ENCODE data around the gene TICAM1.
A peak's percentile ranks its signal among the peaks of the same experiment; 100 is the strongest.
"Not testable (repeated sequence)": the region's sequence is repeated elsewhere in the genome, so short reads cannot be mapped to it uniquely, and the experiment has no call there.

Gene TICAM1

DNA sequence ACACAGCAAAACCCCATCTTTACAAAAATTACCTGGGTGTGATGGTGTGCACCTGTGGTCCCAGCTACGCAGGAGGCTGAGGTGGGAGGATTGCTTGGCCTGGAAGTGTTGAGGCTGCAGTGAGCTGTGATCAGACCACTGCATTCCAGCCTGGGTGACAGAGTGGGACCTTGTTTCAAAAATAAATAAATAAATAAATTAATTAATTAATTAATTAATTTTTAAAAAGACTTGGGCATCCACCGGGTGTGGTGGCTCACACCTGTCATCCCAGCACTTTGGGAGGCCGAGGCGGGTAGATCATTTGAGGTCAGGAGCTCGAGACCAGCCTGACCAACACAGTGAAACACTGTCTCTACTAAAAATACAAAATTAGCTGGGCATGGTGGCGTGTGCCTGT lies 26.4 kb downstream of the TICAM1 start:
- not testable (repeated sequence) for DNase-seq (ENCODE audit: low spot score)

GRCh38 chr19:4803736-4804695 lies 27.5 kb downstream of the TICAM1 start:
- peak; percentile 74 for DNase-seq (ENCODE audit: low spot score)

DNA sequence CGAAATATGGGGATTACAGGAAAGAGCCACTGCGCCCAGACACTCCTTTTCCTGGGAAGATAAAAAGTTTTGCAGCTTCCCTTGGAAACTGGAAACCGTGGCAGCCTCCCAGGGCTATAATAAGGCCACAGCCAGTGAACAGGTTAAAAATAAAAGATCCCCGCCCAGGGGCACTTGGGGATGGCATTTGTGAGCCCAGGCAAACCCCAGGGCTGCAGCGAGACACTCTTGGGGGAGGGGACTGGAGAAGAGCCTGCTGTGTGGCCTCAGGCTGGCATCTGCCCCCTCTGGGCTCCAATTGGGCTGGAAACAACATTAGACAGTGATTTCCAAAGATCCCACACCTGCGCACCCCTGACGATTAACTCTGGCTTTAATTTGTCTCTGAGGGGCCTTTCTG lies 28.8 kb downstream of the TICAM1 start:
- DNase-seq (ENCODE audit: low spot score) = no peak

DNA sequence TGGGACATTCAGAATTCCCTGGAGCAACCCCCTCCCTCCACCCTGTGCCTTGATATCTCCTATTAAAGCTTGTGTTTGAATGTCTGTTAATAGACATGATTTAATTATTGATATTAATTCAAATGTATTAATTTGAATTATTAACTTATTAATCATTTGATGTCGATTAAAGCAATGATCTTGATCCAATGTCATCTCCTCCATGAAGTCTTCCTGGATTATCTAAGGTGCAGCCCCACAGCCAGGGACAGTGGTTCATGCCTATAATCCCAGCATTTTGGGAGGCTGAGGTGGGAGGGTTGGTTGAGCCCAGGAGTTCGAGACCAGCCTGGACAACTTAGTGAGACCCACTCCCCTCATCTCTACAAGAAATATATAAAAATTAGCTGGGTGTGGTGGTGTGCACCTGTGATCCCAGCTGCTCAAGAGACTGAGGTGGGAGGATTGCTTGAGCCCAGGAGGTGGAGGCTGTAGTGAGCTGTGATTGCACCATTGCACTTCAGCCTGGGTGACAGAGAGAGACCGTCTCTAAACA lies 30.4 kb downstream of the TICAM1 start:
- no peak for DNase-seq (ENCODE audit: low spot score)

DNA sequence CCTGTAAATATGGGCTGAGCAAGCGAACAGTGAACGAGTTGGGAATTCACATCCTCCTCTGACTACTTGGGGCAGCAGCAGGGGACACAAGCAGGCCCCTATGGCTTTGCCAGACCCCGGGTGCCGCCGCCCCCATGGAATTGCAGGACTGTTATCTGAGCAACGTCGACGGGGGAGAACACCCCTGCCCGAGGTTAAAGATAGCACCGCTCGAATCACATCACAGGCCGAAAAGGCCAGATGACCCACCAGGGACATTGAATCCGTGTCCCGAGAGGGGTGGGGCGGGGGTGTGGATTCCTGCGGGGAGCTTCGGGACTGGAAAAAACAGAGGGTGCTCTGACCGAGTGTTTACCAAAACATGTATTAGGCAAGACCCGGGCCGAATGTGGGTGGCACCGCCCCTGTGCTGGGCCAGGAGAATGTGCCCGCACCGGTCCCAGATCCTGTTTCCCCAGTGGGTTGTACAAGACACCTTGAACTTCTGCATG lies 30.9 kb downstream of the TICAM1 start:
- no peak for DNase-seq (ENCODE audit: low spot score)

- DNase-seq (ENCODE audit: low spot score) = no peak
Observed at GRCh38 chr19:4795400-4795799, 36.1 kb downstream of the TICAM1 start.

DNA sequence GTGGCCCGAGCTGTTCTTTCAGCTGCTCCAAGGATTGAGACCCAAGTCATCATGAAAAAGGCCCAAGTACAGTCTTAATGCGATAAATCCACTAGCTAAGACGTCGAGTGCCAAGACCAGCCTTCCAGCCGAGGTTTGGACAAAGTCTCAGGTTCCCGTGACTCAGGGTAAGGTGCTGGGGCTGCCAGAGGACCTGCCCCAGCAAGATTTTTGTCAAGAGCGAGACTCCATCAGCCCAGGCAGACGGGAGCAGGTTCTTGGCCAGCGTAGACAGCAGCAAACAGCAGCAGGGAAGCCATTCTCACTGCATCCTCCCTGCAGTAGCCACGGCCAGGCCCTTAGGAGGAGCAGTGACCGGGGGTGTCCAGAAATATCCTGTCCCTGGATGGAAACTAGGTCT lies 36.5 kb downstream of the TICAM1 start:
- no peak for DNase-seq (ENCODE audit: low spot score)

DNA sequence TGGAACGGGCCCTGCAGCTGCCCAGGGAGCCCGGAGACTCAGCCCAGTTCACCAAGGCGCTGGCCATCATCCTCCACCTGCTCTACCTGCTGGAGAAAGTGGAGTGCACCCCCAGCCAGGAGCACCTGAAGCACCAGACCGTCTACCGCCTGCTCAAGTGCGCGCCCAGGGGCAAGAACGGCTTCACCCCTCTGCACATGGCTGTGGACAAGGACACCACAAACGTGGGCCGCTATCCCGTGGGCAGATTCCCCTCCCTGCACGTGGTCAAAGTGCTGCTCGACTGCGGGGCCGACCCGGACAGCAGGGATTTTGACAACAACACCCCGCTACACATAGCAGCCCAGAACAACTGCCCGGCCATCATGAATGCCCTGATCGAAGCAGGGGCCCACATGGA lies 38.2 kb downstream of the TICAM1 start:
- DNase-seq (ENCODE audit: low spot score) = not testable (repeated sequence)

DNA sequence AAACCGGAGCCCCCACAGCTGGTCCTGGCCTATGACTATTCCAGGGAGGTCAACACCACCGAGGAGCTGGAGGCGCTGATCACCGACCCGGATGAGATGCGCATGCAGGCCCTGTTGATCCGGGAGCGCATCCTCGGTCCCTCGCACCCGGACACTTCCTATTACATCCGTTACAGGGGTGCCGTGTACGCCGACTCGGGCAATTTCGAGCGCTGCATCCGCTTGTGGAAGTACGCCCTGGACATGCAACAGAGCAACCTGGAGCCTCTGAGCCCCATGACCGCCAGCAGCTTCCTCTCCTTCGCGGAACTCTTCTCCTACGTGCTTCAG lies 38.7 kb downstream of the TICAM1 start:
- not testable (repeated sequence) for DNase-seq (ENCODE audit: low spot score)

- not testable (repeated sequence) for DNase-seq (ENCODE audit: low spot score)
Observed at GRCh38 chr19:4792019-4792865, 39.3 kb downstream of the TICAM1 start.

- peak; percentile 97 for DNase-seq (ENCODE audit: low spot score)
Observed at GRCh38 chr19:4791183-4792018, 40.1 kb downstream of the TICAM1 start, which contains the start of gene FEM1A. FEM1A (plus strand) TSS chr19:4791734; CDS start chr19:4791855, 121 bp downstream.

- not testable (repeated sequence) for DNase-seq (ENCODE audit: low spot score)
Observed at GRCh38 chr19:4786412-4787016, 45.0 kb downstream of the TICAM1 start.

DNA sequence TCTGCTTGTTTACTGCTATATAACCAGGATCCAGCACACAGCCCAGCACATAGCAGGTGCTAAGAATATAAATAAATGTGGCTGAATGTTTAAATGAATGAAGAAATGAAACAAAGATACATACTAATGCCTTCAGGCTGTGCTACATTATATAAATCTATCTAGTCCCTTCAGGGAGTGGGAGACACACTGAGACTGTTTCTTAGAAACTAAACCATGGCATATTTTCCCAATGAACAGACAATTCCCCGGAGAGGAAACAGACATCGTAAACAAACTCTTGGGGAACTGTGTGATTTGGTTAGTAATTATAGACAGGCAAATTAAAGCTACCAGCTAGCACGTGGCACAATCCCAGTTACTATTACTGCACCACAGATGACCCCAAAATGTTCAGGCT lies 49.7 kb downstream of the TICAM1 start:
- DNase-seq (ENCODE audit: low spot score) = no peak

DNA sequence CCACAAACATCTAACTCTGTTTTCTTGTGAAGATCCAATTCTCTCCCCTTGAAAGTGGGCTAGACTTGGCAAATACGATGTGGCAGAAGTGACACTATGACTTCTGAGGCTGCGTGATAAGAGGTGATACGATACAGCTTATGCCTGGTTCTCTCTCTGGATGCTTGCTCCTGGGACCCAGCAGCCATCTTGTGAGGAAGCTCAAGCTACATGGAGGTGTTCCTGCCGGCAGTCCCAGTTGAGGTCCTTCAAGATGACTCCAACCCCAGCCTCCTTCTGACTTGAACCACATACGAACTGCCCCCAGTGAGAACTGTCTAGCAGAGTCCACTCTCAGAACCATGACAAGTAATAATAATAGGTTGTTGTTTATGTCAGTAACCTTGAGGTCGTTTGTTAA lies 50.7 kb downstream of the TICAM1 start:
- DNase-seq (ENCODE audit: low spot score) = no peak

DNA sequence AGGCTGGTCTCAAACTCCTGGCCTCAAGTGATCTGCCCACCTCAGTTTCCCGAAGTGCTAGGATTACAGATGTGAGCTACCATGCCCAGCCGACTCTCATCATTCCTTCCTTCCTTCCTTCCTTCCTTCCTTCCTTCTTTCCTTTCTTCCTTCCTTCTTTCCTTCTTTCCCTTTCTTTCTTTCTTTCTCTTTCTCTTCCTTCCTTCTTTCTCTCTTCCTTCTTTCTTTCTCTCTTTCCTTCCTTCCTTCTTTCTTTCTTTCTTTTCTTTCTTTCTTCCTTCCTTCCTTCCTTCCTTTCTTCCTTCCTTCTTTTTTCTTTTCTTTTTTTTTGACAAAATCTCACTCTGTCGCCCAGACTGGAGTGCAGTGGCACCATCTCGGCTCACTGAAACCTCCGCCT lies 53.4 kb downstream of the TICAM1 start:
- DNase-seq (ENCODE audit: low spot score) = not testable (repeated sequence)

DNA sequence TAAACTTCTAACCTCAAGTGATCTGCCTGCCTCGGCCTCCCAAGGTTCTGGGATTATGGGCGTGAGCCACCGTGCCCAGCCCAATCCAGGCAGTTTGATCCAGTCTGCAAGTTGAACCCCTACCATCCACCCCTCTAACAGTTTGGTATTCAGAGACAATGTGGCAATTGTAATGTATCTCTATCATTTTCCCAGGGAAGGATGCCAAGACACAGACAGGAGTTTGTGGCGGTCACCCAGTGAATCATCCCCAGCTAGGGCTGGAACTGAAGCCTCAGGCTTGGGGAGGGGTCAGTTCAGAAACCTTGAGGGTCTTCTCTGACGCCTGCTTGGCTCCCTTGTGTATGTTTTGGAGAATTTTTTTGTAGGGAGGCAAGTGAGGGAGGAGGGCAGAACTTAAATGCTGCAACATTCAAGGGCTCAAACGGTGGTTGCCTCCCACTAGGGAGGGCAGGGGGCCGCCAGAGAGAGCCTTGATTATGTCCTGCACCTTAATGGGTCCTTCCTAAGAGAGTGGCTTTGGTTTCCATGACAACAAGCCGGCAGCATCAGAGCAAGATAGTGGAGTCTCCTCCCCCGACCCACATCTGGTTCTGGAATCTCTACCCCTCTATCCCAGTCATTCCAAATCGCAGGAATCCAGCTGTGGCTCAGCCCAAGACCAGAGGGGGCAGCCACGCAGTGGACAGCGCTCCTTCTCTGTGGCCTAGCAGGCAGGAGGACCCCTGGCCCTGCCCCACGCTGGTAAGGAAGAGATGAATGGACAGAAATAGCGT lies 54.9 kb downstream of the TICAM1 start:
- DNase-seq (ENCODE audit: low spot score) = no peak

- DNase-seq (ENCODE audit: low spot score) = no peak
Observed at GRCh38 chr19:4775627-4776152, 55.8 kb downstream of the TICAM1 start.

DNA sequence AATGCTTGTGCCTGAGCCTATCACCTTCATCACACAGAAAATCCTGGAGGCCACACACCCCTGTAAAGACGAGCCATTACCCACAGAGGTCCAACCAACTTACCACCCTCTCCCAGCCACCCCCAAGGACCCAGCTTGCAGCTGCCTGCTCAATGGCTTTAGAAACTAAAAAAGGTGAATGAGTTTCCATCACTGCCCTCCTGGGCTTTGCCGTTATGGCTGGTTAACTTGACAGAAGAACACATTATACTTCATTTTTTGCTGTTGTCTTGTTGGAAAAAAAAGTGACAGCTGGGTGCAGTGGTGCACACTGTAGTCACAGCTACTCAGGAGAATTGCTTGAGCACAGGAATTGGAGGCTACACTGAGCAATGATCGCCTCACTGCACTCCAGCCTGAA lies 57.4 kb downstream of the TICAM1 start:
- no peak for DNase-seq (ENCODE audit: low spot score)

- no peak for DNase-seq (ENCODE audit: low spot score)
Observed at GRCh38 chr19:4773047-4773640, 58.4 kb downstream of the TICAM1 start.

DNA sequence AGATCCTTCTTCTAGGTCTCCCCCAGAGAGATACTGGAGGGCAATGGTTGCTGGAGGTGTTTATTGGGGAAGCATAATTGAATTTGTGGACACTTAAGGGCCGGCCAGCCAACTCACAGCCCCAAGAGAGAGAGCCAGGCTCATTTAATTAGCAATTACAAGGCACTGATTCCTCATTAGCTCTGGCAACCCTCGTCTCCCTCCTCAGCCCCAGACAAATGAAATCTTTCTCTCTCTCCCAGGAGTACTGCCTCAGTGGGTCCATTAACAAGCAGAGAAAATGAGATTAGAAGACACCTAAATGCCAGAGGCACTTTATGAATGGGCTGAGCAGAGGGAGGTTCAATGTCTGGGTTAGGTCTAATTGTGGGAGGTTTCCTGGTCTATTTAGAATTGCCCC lies 58.9 kb downstream of the TICAM1 start:
- no peak for DNase-seq (ENCODE audit: low spot score)

Measured in GM03348 (cell line).